K562 (cell line): ENCODE results near the gene LY6G6D. TPM values are rescaled to one million over a fixed set of nuclear protein-coding genes. Genes with fewer than 3 reads are reported as not detected.

ENCODE experiments used
- ATF3 ChIP-seq, 2 experiments: fragments of 450-650 bp in 1 of 2; sonication (generic) in 1 of 2; formaldehyde crosslinking in 1 of 2; IDR thresholded peaks in 1 of 2; conservative IDR thresholded peaks in 1 of 2; 2 replicates each; pipeline versions ENCODE4 v1.6.1 to v1.8.1; 2016 to 2023; ENCODE audit warnings: mild to moderate bottlenecking in 2 of 2, moderate library complexity in 2 of 2, inconsistent platforms in 1 of 2, missing genetic modification reagents in 1 of 2
- BHLHE40 ChIP-seq: IDR thresholded peaks from 2 replicates; pipeline ENCODE4 v1.6.1; 2011; ENCODE audit warnings: low read length, improper control_type of control experiment
- BRCA1 ChIP-seq, 2 experiments: fragments of 450-650 bp in 1 of 2; sonication (generic) in 1 of 2; formaldehyde crosslinking in 1 of 2; IDR thresholded peaks; 2 replicates each; pipeline versions ENCODE4 v1.5.0 to v1.6.1; 2017 to 2020; ENCODE audit warnings: mild to moderate bottlenecking in 1 of 2, missing genetic modification reagents in 1 of 2
- FOXM1 ChIP-seq, 2 experiments: fragments of 450-650 bp in 1 of 2; sonication (generic) in 1 of 2; formaldehyde crosslinking in 1 of 2; IDR thresholded peaks; 2 replicates each; pipeline versions ENCODE4 v1.6.1 to v1.9.0; 2017 to 2022; ENCODE audit warnings: low read depth in 2 of 2, mild to moderate bottlenecking in 2 of 2, missing genetic modification reagents in 1 of 2, moderate library complexity in 1 of 2
- HMG20A ChIP-seq: fragments of 450-650 bp; formaldehyde crosslinking; conservative IDR thresholded peaks from 2 replicates; pipeline ENCODE4 v1.4.0; 2020; ENCODE audit warnings: mild to moderate bottlenecking, mixed read lengths
- JUN ChIP-seq, 2 experiments: sonication (generic) in 1 of 2; formaldehyde crosslinking in 1 of 2; IDR thresholded peaks; 2 replicates each; pipeline versions ENCODE4 v1.6.1 to v1.8.0; 2012 to 2022; ENCODE audit warnings: borderline replicate concordance in 2 of 2, mild to moderate bottlenecking in 2 of 2, improper control_type of control experiment in 1 of 2, low read depth in 1 of 2, low read length in 1 of 2, missing genetic modification reagents in 1 of 2
- KLF1 ChIP-seq: fragments of 450-650 bp; IDR thresholded peaks from 2 replicates; pipeline ENCODE4 v1.6.1; 2016; ENCODE audit warnings: missing genetic modification characterization, missing compliant biosample characterization
- MTA2 ChIP-seq: fragments of 450-650 bp; IDR thresholded peaks from 2 replicates; pipeline ENCODE4 v1.6.1; 2016; ENCODE audit warnings: low read depth
- NFATC3 ChIP-seq: fragments of 450-650 bp; IDR thresholded peaks from 2 replicates; pipeline ENCODE4 v1.6.1; 2017; ENCODE audit warnings: mild to moderate bottlenecking
- PHF8 ChIP-seq: fragments of 200-600 bp; sonication (generic); IDR thresholded peaks from 2 replicates; pipeline ENCODE4 v1.6.1; 2012; ENCODE audit warnings: mixed run types, mild to moderate bottlenecking, inconsistent platforms, low read length, moderate library complexity, borderline replicate concordance
- PTTG1 ChIP-seq: fragments of 450-650 bp; IDR thresholded peaks from 2 replicates; pipeline ENCODE4 v1.6.1; 2016; ENCODE audit warnings: low read depth, mild to moderate bottlenecking, missing genetic modification characterization, missing compliant biosample characterization
- RBM14 ChIP-seq: fragments of 200-400 bp; formaldehyde crosslinking; IDR thresholded peaks from 2 replicates; pipeline ENCODE4 v1.6.1; 2018; ENCODE audit warnings: low read depth, mild to moderate bottlenecking, low read length, moderate library complexity, borderline replicate concordance; ENCODE audit not compliant: insufficient read depth
- SP1 ChIP-seq: sonication (generic); formaldehyde crosslinking; IDR thresholded peaks from 2 replicates; pipeline ENCODE4 v1.8.1; 2022; ENCODE audit warnings: mild to moderate bottlenecking, missing genetic modification reagents
- TEAD4 ChIP-seq, 2 experiments: sonication (generic) in 1 of 2; formaldehyde crosslinking in 1 of 2; IDR thresholded peaks; 2 replicates each; pipeline versions ENCODE4 v1.6.1 to v1.8.0; 2012 to 2022; ENCODE audit warnings: borderline replicate concordance in 1 of 2, inconsistent platforms in 1 of 2, low read length in 1 of 2, mild to moderate bottlenecking in 1 of 2, missing genetic modification reagents in 1 of 2
- ZNF174 ChIP-seq: fragments of 250-450 bp; sonication (Bioruptor Pico); IDR thresholded peaks from 2 replicates; pipeline ENCODE4 v1.4.0; 2020; ENCODE audit warnings: mild to moderate bottlenecking
- ZNF217 ChIP-seq: sonication (generic); formaldehyde crosslinking; IDR thresholded peaks from 2 replicates; pipeline ENCODE4 v1.8.0; 2022; ENCODE audit warnings: mild to moderate bottlenecking, missing genetic modification reagents
- ZNF583 ChIP-seq: fragments of 250-450 bp; sonication (Bioruptor Pico); IDR thresholded peaks from 2 replicates; pipeline ENCODE4 v1.4.0; 2020
- ZNF644 ChIP-seq: fragments of 200-800 bp; sonication (Bioruptor generic); IDR thresholded peaks from 2 replicates; pipeline ENCODE4 v1.6.1; 2016; ENCODE audit warnings: low read depth, missing genetic modification characterization, missing compliant biosample characterization
- polyA plus RNA-seq, 8 experiments: library from polyadenylated mRNA; depleted of rRNA in 4 of 8; stranded (reverse) in 5 of 8; unstranded in 3 of 8; fragments of >200 nt; fragmentation: Nextera tagmentation in 2 of 8; fragmentation: Illumina TruSeq in 1 of 8; extraction: Ambion mirVana in 2 of 8; extraction: Trizol in 1 of 8; gene quantifications; 2 replicates each; pipeline versions ENCODE4 v1.2.1 to v1.2.3, GENCODE V29; 2011 to 2014; ENCODE audit warnings: inconsistent platforms in 1 of 8, missing spikeins in 1 of 8
- total RNA-seq, 7 experiments: library from RNA; depleted of rRNA in 6 of 7; stranded (reverse); fragments of >200 nt in 6 of 7; fragmentation: Illumina TruSeq in 2 of 7; extraction: Trizol in 2 of 7; gene quantifications; 2 replicates each; pipeline versions ENCODE4 v1.2.1 to v1.2.3, GENCODE V29; 2011 to 2021; ENCODE audit warnings: low replicate concordance in 1 of 7
- TF ChIP-seq, protein P1 (sequence below): fragments of 250-450 bp; sonication (Bioruptor Pico); IDR thresholded peaks from 2 replicates; pipeline ENCODE4 v1.5.0; 2022; ENCODE audit warnings: mild to moderate bottlenecking
- TF ChIP-seq, protein P2 (sequence below): fragments of 450-650 bp; formaldehyde crosslinking; IDR thresholded peaks from 2 replicates; pipeline ENCODE4 v1.4.0; 2022; ENCODE audit warnings: mild to moderate bottlenecking, moderate library complexity

LY6G6D gene
- total and polyA plus RNA-seq, 9 of the 15 experiments (the other 6 are each of a cell fraction or from before 2014, with no cell fraction given): 0.30 to 0.38 TPM; not detected in 7

DNA sequence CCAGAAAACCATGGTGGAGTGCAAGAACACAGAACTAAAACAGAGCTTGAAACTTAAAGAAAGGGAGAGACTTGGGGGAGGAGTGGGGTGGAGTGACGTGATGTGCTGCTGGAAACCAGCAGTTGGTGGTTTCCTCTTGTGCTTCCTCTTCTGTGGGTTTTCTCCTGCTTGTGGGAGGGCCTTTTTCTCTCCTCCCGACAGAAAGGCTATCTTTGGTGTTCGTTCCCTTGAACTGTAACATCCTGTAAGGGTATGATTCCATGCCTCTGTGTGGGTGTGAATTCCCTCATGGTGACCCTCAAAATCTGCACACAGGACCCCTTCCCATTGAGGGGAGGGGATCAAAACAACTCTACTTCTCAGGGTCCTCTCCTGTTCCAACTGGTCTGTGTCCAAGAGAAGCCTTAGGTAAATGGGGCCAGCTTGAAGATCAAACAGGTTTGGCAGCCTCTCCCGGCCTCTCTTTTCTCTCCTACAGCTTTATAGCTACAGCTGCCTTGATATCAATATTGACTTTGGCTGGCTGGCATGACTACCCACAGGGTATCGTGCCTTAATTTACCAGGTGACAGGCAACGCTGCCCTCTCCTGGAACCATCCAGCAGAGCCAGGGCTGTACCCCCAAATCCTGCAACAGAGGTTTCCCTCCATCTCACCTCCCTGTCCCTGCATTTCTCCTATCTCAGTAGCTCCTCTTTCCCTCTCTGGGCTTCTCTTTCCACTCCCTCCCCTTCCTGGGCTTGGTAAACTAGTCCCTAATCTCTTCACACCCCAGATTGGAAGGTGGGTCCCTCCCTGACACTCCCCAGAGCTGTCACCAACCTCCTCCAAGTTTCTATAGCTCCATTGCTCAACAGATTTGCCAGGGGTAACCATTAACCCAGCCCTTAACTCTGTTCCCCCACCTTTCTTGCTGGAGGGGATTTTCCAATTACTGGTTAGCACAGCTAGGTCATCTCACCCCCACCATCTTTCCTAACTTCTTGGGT lies 23.1 kb downstream of the LY6G6D start (continued):
- TF ChIP-seq ZNF583 (CRISPR knock-in tag) (peak; percentile 11; the same call in 1 of the 2 replicates), SP1 (CRISPR knock-in tag) (peak; percentile 81), RBM14 (no peak), JUN (IDR thresholded peaks at IDR 0.05; ENCODE audit: borderline replicate concordance, low read depth, low read length) (peak; percentile 92), JUN (CRISPR knock-in tag; IDR thresholded peaks at IDR 0.05; ENCODE audit: borderline replicate concordance) (peak; percentile 4; the same call in 1 of the 2 replicates), TEAD4 (IDR thresholded peaks at IDR 0.05; ENCODE audit: low read length) (peak; percentile 49; the same call in 1 of the 2 replicates), TEAD4 (CRISPR knock-in tag; IDR thresholded peaks at IDR 0.05; ENCODE audit: borderline replicate concordance) (no peak; the same call in 1 of the 2 replicates), KLF1 (0 out of 2 replicates have a peak, but pooled peaks have one; percentile 19), ATF3 (IDR thresholded peaks at IDR 0.05) (no peak), ATF3 (CRISPR knock-in tag; conservative IDR thresholded peaks at IDR 0.05) (peak; percentile 63), PTTG1 (no peak), BHLHE40 (peak; percentile 51), BRCA1 (IDR thresholded peaks at IDR 0.05) (no peak), BRCA1 (CRISPR knock-in tag; IDR thresholded peaks at IDR 0.05) (no peak), MTA2 (no peak), FOXM1 (IDR thresholded peaks at IDR 0.05; ENCODE audit: low read depth) (no peak), FOXM1 (CRISPR knock-in tag; IDR thresholded peaks at IDR 0.05; ENCODE audit: low read depth) (no peak), ZNF174 (CRISPR knock-in tag) (0 out of 2 replicates have a peak, but pooled peaks have one; percentile 49), PHF8 (peak; percentile 60; the same call in 1 of the 2 replicates), NFATC3 (peak; percentile 32), ZNF217 (no peak), HMG20A (CRISPR knock-in tag) (0 out of 2 replicates have a peak, but pooled peaks have one; percentile 49), ZNF644 (no peak)
- TF ChIP-seq, protein P1, sequence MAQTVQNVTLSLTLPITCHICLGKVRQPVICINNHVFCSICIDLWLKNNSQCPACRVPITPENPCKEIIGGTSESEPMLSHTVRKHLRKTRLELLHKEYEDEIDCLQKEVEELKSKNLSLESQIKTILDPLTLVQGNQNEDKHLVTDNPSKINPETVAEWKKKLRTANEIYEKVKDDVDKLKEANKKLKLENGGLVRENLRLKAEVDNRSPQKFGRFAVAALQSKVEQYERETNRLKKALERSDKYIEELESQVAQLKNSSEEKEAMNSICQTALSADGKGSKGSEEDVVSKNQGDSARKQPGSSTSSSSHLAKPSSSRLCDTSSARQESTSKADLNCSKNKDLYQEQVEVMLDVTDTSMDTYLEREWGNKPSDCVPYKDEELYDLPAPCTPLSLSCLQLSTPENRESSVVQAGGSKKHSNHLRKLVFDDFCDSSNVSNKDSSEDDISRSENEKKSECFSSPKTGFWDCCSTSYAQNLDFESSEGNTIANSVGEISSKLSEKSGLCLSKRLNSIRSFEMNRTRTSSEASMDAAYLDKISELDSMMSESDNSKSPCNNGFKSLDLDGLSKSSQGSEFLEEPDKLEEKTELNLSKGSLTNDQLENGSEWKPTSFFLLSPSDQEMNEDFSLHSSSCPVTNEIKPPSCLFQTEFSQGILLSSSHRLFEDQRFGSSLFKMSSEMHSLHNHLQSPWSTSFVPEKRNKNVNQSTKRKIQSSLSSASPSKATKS (CRISPR knock-in tag): 0 out of 2 replicates have a peak, but pooled peaks have one; percentile 47
- TF ChIP-seq, protein P2, sequence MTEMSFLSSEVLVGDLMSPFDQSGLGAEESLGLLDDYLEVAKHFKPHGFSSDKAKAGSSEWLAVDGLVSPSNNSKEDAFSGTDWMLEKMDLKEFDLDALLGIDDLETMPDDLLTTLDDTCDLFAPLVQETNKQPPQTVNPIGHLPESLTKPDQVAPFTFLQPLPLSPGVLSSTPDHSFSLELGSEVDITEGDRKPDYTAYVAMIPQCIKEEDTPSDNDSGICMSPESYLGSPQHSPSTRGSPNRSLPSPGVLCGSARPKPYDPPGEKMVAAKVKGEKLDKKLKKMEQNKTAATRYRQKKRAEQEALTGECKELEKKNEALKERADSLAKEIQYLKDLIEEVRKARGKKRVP (CRISPR knock-in tag): peak; percentile 25
